GM12864 (cell line): ENCODE measurements around the gene ADAMTS2.

ENCODE experiments used
- DNase-seq: peaks from one replicate; pipeline ENCODE4 v3.0.0-alpha.2; 2011; ENCODE audit warnings: low read depth
- H3K4me3 ChIP-seq: 2 replicates; pipeline ENCODE4 v1.5.1; 2011; ENCODE audit warnings: mild to moderate bottlenecking, low read depth, low read length, control low read depth
- CTCF ChIP-seq: IDR thresholded peaks from 2 replicates; pipeline ENCODE4 v1.5.1; 2011; ENCODE audit warnings: low read depth, mild to moderate bottlenecking, moderate library complexity, low read length, control low read depth, inconsistent platforms; ENCODE audit errors: missing control alignments

ADAMTS2 gene

GRCh38 chr5:179258001-179258921 is 87.0 kb downstream of the ADAMTS2 start:
- no peak overlapping the region for H3K4me3 ChIP-seq
- no peak for TF ChIP-seq CTCF
- DNase-seq = no peak

- no peak for DNase-seq
- no peak overlapping the region for H3K4me3 ChIP-seq
- no peak for TF ChIP-seq CTCF
Observed at GRCh38 chr5:179257176-179257682, 88.0 kb downstream of the ADAMTS2 start.

GRCh38 chr5:179256328-179257175 is 88.7 kb downstream of the ADAMTS2 start:
- TF ChIP-seq CTCF = no peak
- no peak overlapping the region for H3K4me3 ChIP-seq
- no peak for DNase-seq

- no peak overlapping the region for H3K4me3 ChIP-seq
- no peak for DNase-seq
- TF ChIP-seq CTCF = no peak
Observed at GRCh38 chr5:179255527-179256327, 89.5 kb downstream of the ADAMTS2 start.

GRCh38 chr5:179254638-179255271 is 90.5 kb downstream of the ADAMTS2 start:
- DNase-seq = no peak
- no peak for TF ChIP-seq CTCF
- no peak overlapping the region for H3K4me3 ChIP-seq

GRCh38 chr5:179253730-179254129 is 91.5 kb downstream of the ADAMTS2 start:
- no peak for TF ChIP-seq CTCF
- DNase-seq = no peak
- H3K4me3 ChIP-seq = no peak overlapping the region
